GM12878 (cell line): Measurements from ENCODE around the gene SETBP1. TPM values are rescaled to one million over a fixed set of nuclear protein-coding genes. Genes with fewer than 3 reads are reported as not detected.

Experiments used
- ATAC-seq: fragments of 200-7000 bp; cut with Tn5 transposase; 3 replicates; pipeline ENCODE4 v1.9.1; 2020; ENCODE audit warnings: mild to moderate bottlenecking, moderate library complexity
- BruUV-seq: library from RNA; stranded (reverse); fragments of 400-500 nt; replicated peaks from 2 replicates; lab custom pipeline; 2021; lab: Mats Ljungman, UMichigan
- CTCF ChIA-PET: fragments of 300-600 bp; sonication (Branson Sonifier 250); formaldehyde crosslinking; extraction: SDS; loops from one replicate; lab custom pipeline; 2021; ENCODE audit warnings: inconsistent platforms; lab: Yijun Ruan, JAX
- POLR2A ChIA-PET: fragments of 350-600 bp; formaldehyde crosslinking; extraction: SDS; loops from one replicate; lab custom pipeline; 2021; ENCODE audit warnings: inconsistent platforms; lab: Charles Lee
- RAD21 ChIA-PET: fragments of 300-600 bp; sonication (Branson Sonifier 250); formaldehyde crosslinking; loops from one replicate; lab custom pipeline; 2023; ENCODE audit warnings: antibody characterized with exemption; ENCODE audit not compliant: unreplicated experiment; lab: Charles Lee
- SMC1A ChIA-PET: fragments of 300-600 bp; sonication (Branson Sonifier 250); formaldehyde crosslinking; loops from one replicate; lab custom pipeline; 2023; ENCODE audit not compliant: unreplicated experiment, uncharacterized antibody; lab: Charles Lee
- DNase-seq: peaks from one replicate; pipeline ENCODE4 v3.0.0-alpha.2; 2011; ENCODE audit warnings: low read depth, low spot score
- FAIRE-seq: peaks from 3 replicates; lab custom pipeline; 2011; peaks lifted over from hg19 to GRCh38; lab: Jason Lieb, UNC
- H2AFZ ChIP-seq: 2 replicates; pipeline ENCODE4 v1.6.0; 2011; ENCODE audit warnings: low read depth, low read length, control low read depth; ENCODE audit not compliant: control insufficient read depth
- H3K27ac ChIP-seq: 2 replicates; pipeline ENCODE4 v1.5.1; 2011; ENCODE audit warnings: control low read depth; ENCODE audit not compliant: control insufficient read depth, insufficient read depth
- H3K27me3 ChIP-seq, 2 experiments: replicated peaks in 1 of 2; 2 replicates each; pipeline versions ENCODE4 v1.6.0 to v1.6.1; 2011; ENCODE audit warnings: low read length in 1 of 2; ENCODE audit not compliant: control insufficient read depth in 2 of 2, insufficient read depth in 2 of 2
- H3K36me3 ChIP-seq, 2 experiments: 2 replicates each; pipeline ENCODE4 v1.5.1; 2011; ENCODE audit warnings: low read length in 1 of 2; ENCODE audit not compliant: control insufficient read depth in 2 of 2, insufficient read depth in 2 of 2
- H3K4me1 ChIP-seq: 2 replicates; pipeline ENCODE4 v1.6.1; 2011; ENCODE audit warnings: mild to moderate bottlenecking, low read length, moderate library complexity, mixed read lengths; ENCODE audit not compliant: control insufficient read depth, insufficient read depth
- H3K4me2 ChIP-seq: 2 replicates; pipeline ENCODE4 v1.6.0; 2011; ENCODE audit warnings: control low read depth; ENCODE audit not compliant: control insufficient read depth, insufficient read depth
- H3K4me3 ChIP-seq: fragments of 200-600 bp; sonication (generic); 2 replicates; pipeline ENCODE4 v1.5.1; 2016
- H3K79me2 ChIP-seq: 2 replicates; pipeline ENCODE4 v1.6.0; 2011; ENCODE audit warnings: low read length; ENCODE audit not compliant: control insufficient read depth, insufficient read depth
- H3K9ac ChIP-seq: 2 replicates; pipeline ENCODE4 v1.8.0; 2011; ENCODE audit warnings: low read length, control low read depth, mixed read lengths; ENCODE audit not compliant: control insufficient read depth, insufficient read depth
- H3K9me3 ChIP-seq: replicated peaks from 3 replicates; pipeline ENCODE4 v1.5.1; 2011; ENCODE audit warnings: mild to moderate bottlenecking, low read length; ENCODE audit not compliant: control insufficient read depth, insufficient read depth
- H4K20me1 ChIP-seq: 2 replicates; pipeline ENCODE4 v1.6.0; 2011; ENCODE audit not compliant: control insufficient read depth, insufficient read depth
- CBX5 ChIP-seq: sonication (generic); IDR thresholded peaks from 2 replicates; pipeline ENCODE4 v1.6.1; 2016; ENCODE audit warnings: low read depth, moderate library complexity, mild to moderate bottlenecking, inconsistent platforms
- CREB1 ChIP-seq: IDR thresholded peaks from 2 replicates; pipeline ENCODE4 v1.6.1; 2012; ENCODE audit warnings: low read depth, mild to moderate bottlenecking, inconsistent platforms
- JUNB ChIP-seq: IDR thresholded peaks from 2 replicates; pipeline ENCODE4 v1.6.1; 2016; ENCODE audit warnings: antibody characterized with exemption, mild to moderate bottlenecking
- NBN ChIP-seq: fragments of 450-650 bp; IDR thresholded peaks from 2 replicates; pipeline ENCODE4 v1.6.1; 2016
- NFXL1 ChIP-seq: fragments of 450-650 bp; IDR thresholded peaks from 2 replicates; pipeline ENCODE4 v1.6.1; 2017; ENCODE audit warnings: antibody characterized with exemption, mild to moderate bottlenecking, borderline replicate concordance
- RFX5 ChIP-seq: IDR thresholded peaks from 2 replicates; pipeline ENCODE4 v1.6.1; 2011; ENCODE audit warnings: low read depth, low read length, improper control_type of control experiment
- SMAD1 ChIP-seq: fragments of 450-650 bp; IDR thresholded peaks from 2 replicates; pipeline ENCODE4 v1.6.1; 2018; ENCODE audit warnings: mild to moderate bottlenecking, low read depth; ENCODE audit not compliant: partially characterized antibody
- SPI1 ChIP-seq: IDR thresholded peaks from 2 replicates; pipeline ENCODE4 v1.6.1; 2011; ENCODE audit warnings: low read depth, mild to moderate bottlenecking, low read length, moderate library complexity, borderline replicate concordance; ENCODE audit not compliant: insufficient read depth
- ZSCAN29 ChIP-seq: fragments of 450-650 bp; IDR thresholded peaks from 2 replicates; pipeline ENCODE4 v1.6.1; 2017; ENCODE audit warnings: mild to moderate bottlenecking, moderate library complexity
- WGBS: methylation state at CpG from one replicate; pipeline ENCODE4 v1.1.6; 2016; ENCODE audit warnings: low lambda C conversion rate; ENCODE audit not compliant: insufficient replicate concordance, insufficient coverage; ENCODE audit errors: missing lambda C conversion rate; 5-methylcytosine and 5-hydroxymethylcytosine counted together
- in situ Hi-C: fragments of 300-500 bp; cut with MboI; formaldehyde crosslinking; loops from 9 replicates; pipeline ENCODE4 v1.14.3; 2018; ENCODE audit warnings: mixed read lengths
- intact Hi-C: fragments of 100-400 bp; cut with micrococcal nuclease; formaldehyde crosslinking; loops from one replicate; pipeline ENCODE4 v1.14.2; 2022; ENCODE audit not compliant: unreplicated experiment
- polyA plus RNA-seq, 11 experiments: library from polyadenylated mRNA; depleted of rRNA in 4 of 11; unstranded in 6 of 11; stranded (reverse) in 5 of 11; fragments of >200 nt; fragmentation: Nextera tagmentation in 4 of 11; fragmentation: Illumina TruSeq in 1 of 11; extraction: Ambion mirVana in 4 of 11; extraction: Trizol in 1 of 11; gene quantifications; 1 replicate in 1 of 11; 2 replicates in 10 of 11; pipeline versions ENCODE4 v1.2.1 to v1.2.3, GENCODE V29; 2011 to 2016; ENCODE audit warnings: inconsistent platforms in 2 of 11, missing spikeins in 2 of 11, low read depth in 1 of 11
- total RNA-seq, 4 experiments: library from RNA; depleted of rRNA in 3 of 4; stranded (reverse); fragments of >200 nt in 3 of 4; fragmentation: Illumina TruSeq in 1 of 4; extraction: Trizol in 1 of 4; gene quantifications; 2 replicates each; pipeline versions ENCODE4 v1.2.1 to v1.2.3, GENCODE V29; 2013 to 2021
- TF ChIP-seq, protein P1 (sequence below): IDR thresholded peaks from 2 replicates; pipeline ENCODE4 v1.6.1; 2012; ENCODE audit warnings: low read depth, low read length, improper control_type of control experiment
- TF ChIP-seq, protein P2 (sequence below): fragments of 450-650 bp; IDR thresholded peaks from 2 replicates; pipeline ENCODE4 v1.6.1; 2014; ENCODE audit warnings: mild to moderate bottlenecking
- TF ChIP-seq, protein P3 (sequence below): fragments of 450-650 bp; IDR thresholded peaks from 2 replicates; pipeline ENCODE4 v1.6.1; 2016; ENCODE audit warnings: mild to moderate bottlenecking, moderate library complexity, borderline replicate concordance

Gene SETBP1
- total and polyA plus RNA-seq, 10 of the 15 experiments (the other 5 are each of a cell fraction or from before 2014, with no cell fraction given) = 0.99 to 29.7 (median 8.3) TPM

DNA sequence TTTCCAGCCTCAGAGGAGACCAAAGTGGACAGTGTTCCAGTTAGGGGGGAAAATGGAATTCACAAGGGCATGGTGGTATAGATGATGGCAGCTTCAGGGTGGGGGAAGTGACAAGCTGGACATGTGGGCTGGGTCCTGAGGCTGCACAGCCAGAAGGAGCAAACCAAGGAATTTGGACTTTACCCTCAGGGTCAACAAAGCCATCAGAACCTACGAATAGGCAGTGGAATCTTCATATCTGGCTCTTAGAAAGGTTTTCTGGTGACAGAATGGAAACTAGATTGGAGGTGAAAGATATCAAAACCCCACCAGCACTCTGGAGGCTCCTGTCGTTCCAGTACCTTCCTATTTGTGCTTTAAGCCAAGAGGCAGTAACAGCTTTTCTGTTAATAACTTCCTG lies 127.1 kb downstream of the SETBP1 start:
- ATAC-seq = no peak
- Histone ChIP-seq H3K4me1 (peaks cover 17% of the 10 kb centered on the region), H3K4me2 (no peak overlapping the region), H3K27ac (no peak overlapping the region), H3K9me3 (no peaks in the 10 kb centered on the region), H4K20me1 (no peaks in the 10 kb centered on the region), H3K36me3 (peaks cover 0 to 1% of the 10 kb centered on the region in 2 experiments; a peak in 1 of 4 replicates), H3K27me3 (no peaks in the 10 kb centered on the region), H3K79me2 (no peaks in the 10 kb centered on the region), H2AFZ (no peak overlapping the region), H3K4me3 (no peak overlapping the region), H3K9ac (no peak overlapping the region)
- SMC1A ChIA-PET = interaction anchor here (0.8 to 6.6 kb wide), 8 partner anchors 9 to 129 kb away, joined by 3 to 43 read pairs (median 4); no protein-coding TSS in a partner anchor
- TF ChIP-seq SPI1 = no peak
- WGBS = 60% methylated on average over 2 of the region's 2 CpGs
- DNase-seq = no peak
- no TSS peak for BruUV-seq
- RAD21 ChIA-PET = interaction anchor here (1.5 to 2.0 kb wide), 2 partner anchors 125 to 129 kb away, joined by 5 read pairs; no protein-coding TSS in a partner anchor
- CTCF ChIA-PET = interaction anchor here (0.9 to 1.1 kb wide), 2 partner anchors 12 to 75 kb away, joined by 3 read pairs; no protein-coding TSS in a partner anchor
- intact Hi-C loops (no loop called here), in situ Hi-C loops (no loop called here)
- POLR2A ChIA-PET = interaction anchor here (0.6 to 1.2 kb wide), 2 partner anchors 9 to 136 kb away, joined by 4 read pairs; no protein-coding TSS in a partner anchor
- FAIRE-seq = no peak

DNA sequence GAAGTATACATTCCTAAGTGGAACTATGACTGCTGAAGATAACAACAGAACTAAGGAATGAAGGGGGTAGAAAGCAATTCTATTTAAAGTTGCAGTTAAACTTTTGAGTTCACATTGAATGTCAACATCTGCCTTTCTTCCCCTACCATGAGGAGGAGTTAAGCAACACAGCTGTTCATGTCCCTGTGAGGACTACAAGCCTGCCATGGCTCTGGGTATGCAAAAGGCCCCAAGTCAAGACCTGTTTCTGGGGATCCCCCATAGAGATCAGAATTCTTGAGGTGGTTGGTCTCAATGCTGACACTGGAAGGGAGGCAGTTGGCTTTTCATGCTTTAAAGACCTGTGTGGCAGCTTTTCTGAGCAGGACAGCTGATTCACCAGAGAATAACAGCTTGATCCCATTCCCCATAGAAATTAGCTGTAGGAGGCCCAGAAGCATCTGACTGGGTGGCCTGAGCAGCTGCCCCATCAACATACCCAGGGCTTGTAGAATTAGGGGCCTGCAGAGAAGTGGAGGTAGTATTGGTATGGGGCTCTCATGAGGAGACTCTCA lies 131.0 kb downstream of the SETBP1 start:
- FAIRE-seq = no peak
- ChIA-PET POLR2A (no interaction called here), RAD21 (no interaction called here), SMC1A (interaction anchor here (0.9 to 1.4 kb wide), 3 partner anchors 9 to 12 kb away, joined by 3 to 4 read pairs (median 3); no protein-coding TSS in a partner anchor), CTCF (no interaction called here)
- BruUV-seq = no TSS peak
- no peak overlapping the region for H3K27ac ChIP-seq
- no peaks in the 10 kb centered on the region for H3K79me2 ChIP-seq
- no peaks in the 10 kb centered on the region for H3K27me3 ChIP-seq
- no peak overlapping the region for H3K4me3 ChIP-seq
- H3K9ac ChIP-seq = no peak overlapping the region
- H3K36me3 ChIP-seq = peaks cover 0 to 1% of the 10 kb centered on the region in 2 experiments; a peak in 1 of 4 replicates
- H3K9me3 ChIP-seq = no peaks in the 10 kb centered on the region
- H3K4me2 ChIP-seq = no peak overlapping the region
- H2AFZ ChIP-seq = no peak overlapping the region
- no peak for DNase-seq
- H3K4me1 ChIP-seq = peaks cover 3% of the 10 kb centered on the region
- intact Hi-C loops = no loop called here
- peak; percentile 41; the same call in 2 of the 3 replicates for ATAC-seq
- H4K20me1 ChIP-seq = no peaks in the 10 kb centered on the region
- in situ Hi-C loops = no loop called here
- no peak for TF ChIP-seq CBX5
- TF ChIP-seq, protein P1, sequence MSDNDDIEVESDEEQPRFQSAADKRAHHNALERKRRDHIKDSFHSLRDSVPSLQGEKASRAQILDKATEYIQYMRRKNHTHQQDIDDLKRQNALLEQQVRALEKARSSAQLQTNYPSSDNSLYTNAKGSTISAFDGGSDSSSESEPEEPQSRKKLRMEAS = no peak
- no peak for TF ChIP-seq SMAD1
- TF ChIP-seq JUNB = no peak
- no peak for TF ChIP-seq NFXL1
- TF ChIP-seq, protein P2, sequence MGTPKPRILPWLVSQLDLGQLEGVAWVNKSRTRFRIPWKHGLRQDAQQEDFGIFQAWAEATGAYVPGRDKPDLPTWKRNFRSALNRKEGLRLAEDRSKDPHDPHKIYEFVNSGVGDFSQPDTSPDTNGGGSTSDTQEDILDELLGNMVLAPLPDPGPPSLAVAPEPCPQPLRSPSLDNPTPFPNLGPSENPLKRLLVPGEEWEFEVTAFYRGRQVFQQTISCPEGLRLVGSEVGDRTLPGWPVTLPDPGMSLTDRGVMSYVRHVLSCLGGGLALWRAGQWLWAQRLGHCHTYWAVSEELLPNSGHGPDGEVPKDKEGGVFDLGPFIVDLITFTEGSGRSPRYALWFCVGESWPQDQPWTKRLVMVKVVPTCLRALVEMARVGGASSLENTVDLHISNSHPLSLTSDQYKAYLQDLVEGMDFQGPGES = no peak
- TF ChIP-seq, protein P3, sequence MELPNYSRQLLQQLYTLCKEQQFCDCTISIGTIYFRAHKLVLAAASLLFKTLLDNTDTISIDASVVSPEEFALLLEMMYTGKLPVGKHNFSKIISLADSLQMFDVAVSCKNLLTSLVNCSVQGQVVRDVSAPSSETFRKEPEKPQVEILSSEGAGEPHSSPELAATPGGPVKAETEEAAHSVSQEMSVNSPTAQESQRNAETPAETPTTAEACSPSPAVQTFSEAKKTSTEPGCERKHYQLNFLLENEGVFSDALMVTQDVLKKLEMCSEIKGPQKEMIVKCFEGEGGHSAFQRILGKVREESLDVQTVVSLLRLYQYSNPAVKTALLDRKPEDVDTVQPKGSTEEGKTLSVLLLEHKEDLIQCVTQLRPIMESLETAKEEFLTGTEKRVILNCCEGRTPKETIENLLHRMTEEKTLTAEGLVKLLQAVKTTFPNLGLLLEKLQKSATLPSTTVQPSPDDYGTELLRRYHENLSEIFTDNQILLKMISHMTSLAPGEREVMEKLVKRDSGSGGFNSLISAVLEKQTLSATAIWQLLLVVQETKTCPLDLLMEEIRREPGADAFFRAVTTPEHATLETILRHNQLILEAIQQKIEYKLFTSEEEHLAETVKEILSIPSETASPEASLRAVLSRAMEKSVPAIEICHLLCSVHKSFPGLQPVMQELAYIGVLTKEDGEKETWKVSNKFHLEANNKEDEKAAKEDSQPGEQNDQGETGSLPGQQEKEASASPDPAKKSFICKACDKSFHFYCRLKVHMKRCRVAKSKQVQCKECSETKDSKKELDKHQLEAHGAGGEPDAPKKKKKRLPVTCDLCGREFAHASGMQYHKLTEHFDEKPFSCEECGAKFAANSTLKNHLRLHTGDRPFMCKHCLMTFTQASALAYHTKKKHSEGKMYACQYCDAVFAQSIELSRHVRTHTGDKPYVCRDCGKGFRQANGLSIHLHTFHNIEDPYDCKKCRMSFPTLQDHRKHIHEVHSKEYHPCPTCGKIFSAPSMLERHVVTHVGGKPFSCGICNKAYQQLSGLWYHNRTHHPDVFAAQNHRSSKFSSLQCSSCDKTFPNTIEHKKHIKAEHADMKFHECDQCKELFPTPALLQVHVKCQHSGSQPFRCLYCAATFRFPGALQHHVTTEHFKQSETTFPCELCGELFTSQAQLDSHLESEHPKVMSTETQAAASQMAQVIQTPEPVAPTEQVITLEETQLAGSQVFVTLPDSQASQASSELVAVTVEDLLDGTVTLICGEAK = no peak
- no peak for TF ChIP-seq NBN
- TF ChIP-seq CREB1 = no peak
- TF ChIP-seq RFX5 = no peak
- no peak for TF ChIP-seq ZSCAN29
